K562 (cell line): ENCODE measurements around the gene FAM168B. TPM values are rescaled to one million over a fixed set of nuclear protein-coding genes. Genes with fewer than 3 reads are reported as not detected.

Experiments
- ATAC-seq: fragments of 200-7000 bp; cut with Tn5 transposase; 3 replicates; pipeline ENCODE4 v1.9.1; 2020; ENCODE audit warnings: moderate library complexity
- BruUV-seq: library from RNA; stranded (reverse); fragments of 400-500 nt; replicated peaks from 2 replicates; lab custom pipeline; 2021; lab: Mats Ljungman, UMichigan
- CTCF ChIA-PET: fragments of 300-600 bp; formaldehyde crosslinking; extraction: SDS; loops from one replicate; lab custom pipeline; 2021; ENCODE audit warnings: low intra/inter-chr PET ratio; lab: Yijun Ruan, JAX
- POLR2A ChIA-PET: fragments of 300-600, 350-650 bp; sonication (Branson Sonifier 250); formaldehyde crosslinking; extraction: SDS; loops from one replicate; lab custom pipeline; 2021; ENCODE audit warnings: antibody characterized with exemption, inconsistent platforms; lab: Yijun Ruan, JAX
- DNase-seq, 4 experiments: peaks; one replicate each; pipeline versions ENCODE4 v3.0.0 to v3.0.0-alpha.2; 2011 to 2018; ENCODE audit warnings: low spot score in 3 of 4, mixed read lengths in 3 of 4; ENCODE audit errors: extremely low read depth in 1 of 4
- FAIRE-seq: peaks from 2 replicates; lab custom pipeline; 2011; peaks lifted over from hg19 to GRCh38; lab: Jason Lieb, UNC
- H2AFZ ChIP-seq: 2 replicates; pipeline ENCODE4 v1.6.0; 2011; ENCODE audit warnings: low read depth, low read length, control low read depth, inconsistent platforms
- H3K27ac ChIP-seq: fragments of 200-600 bp; 3 replicates; pipeline ENCODE4 v1.8.0; 2011; ENCODE audit warnings: low read depth, mild to moderate bottlenecking, control low read depth, inconsistent platforms, low read length, moderate library complexity, mixed read lengths; ENCODE audit errors: extremely low read depth
- H3K27me3 ChIP-seq, 2 experiments: fragments of 300-600 bp in 1 of 2; 2 replicates in 1 of 2; 3 replicates in 1 of 2; pipeline versions ENCODE4 v1.6.0 to v1.8.0; 2011; ENCODE audit warnings: inconsistent platforms in 2 of 2, low read length in 2 of 2, mild to moderate bottlenecking in 1 of 2, mixed read lengths in 1 of 2, moderate library complexity in 1 of 2; ENCODE audit not compliant: control insufficient read depth in 2 of 2, insufficient read depth in 2 of 2
- H3K36me3 ChIP-seq: fragments of 300-600 bp; 3 replicates; pipeline ENCODE4 v1.8.0; 2011; ENCODE audit warnings: mild to moderate bottlenecking, low read length, inconsistent platforms; ENCODE audit not compliant: control insufficient read depth, insufficient read depth
- H3K4me1 ChIP-seq, 2 experiments: fragments of 200-600 bp in 1 of 2; replicated peaks in 1 of 2; 2 replicates in 1 of 2; 3 replicates in 1 of 2; pipeline versions ENCODE4 v1.5.1 to v1.8.0; 2011; ENCODE audit warnings: inconsistent platforms in 2 of 2, low read length in 2 of 2, mild to moderate bottlenecking in 1 of 2, mixed read lengths in 1 of 2, moderate library complexity in 1 of 2; ENCODE audit not compliant: control insufficient read depth in 2 of 2, insufficient read depth in 2 of 2
- H3K4me2 ChIP-seq: 2 replicates; pipeline ENCODE4 v1.6.1; 2011; ENCODE audit warnings: low read length, control low read depth, inconsistent platforms, mixed read lengths; ENCODE audit not compliant: insufficient read depth
- H3K4me3 ChIP-seq: fragments of 200-600 bp; sonication (generic), shearing (Covaris generic); 2 replicates; pipeline ENCODE4 v1.5.1; 2016; ENCODE audit warnings: control low read depth, inconsistent platforms
- H3K79me2 ChIP-seq: fragments of 200-600 bp; 3 replicates; pipeline ENCODE4 v1.8.0; 2011; ENCODE audit warnings: low read length, inconsistent platforms; ENCODE audit not compliant: control insufficient read depth, insufficient read depth
- H3K9ac ChIP-seq, 2 experiments: 2 replicates each; pipeline versions ENCODE4 v1.6.0 to v1.6.1; 2011; ENCODE audit warnings: low read depth in 2 of 2, low read length in 2 of 2, control low read depth in 1 of 2, inconsistent platforms in 1 of 2, mild to moderate bottlenecking in 1 of 2, mixed read lengths in 1 of 2; ENCODE audit not compliant: insufficient read depth in 1 of 2
- H3K9me1 ChIP-seq: one replicate; pipeline ENCODE4 v1.6.0; 2011; ENCODE audit warnings: inconsistent platforms, mild to moderate bottlenecking, low read length, moderate library complexity; ENCODE audit not compliant: control insufficient read depth, insufficient read depth
- H3K9me3 ChIP-seq: replicated peaks from 2 replicates; pipeline ENCODE4 v1.5.1; 2011; ENCODE audit warnings: low read depth, low read length, inconsistent platforms; ENCODE audit not compliant: control insufficient read depth, insufficient read depth
- H4K20me1 ChIP-seq: replicated peaks from 2 replicates; pipeline ENCODE4 v1.6.1; 2011; ENCODE audit warnings: low read length, inconsistent platforms, mixed read lengths; ENCODE audit not compliant: control insufficient read depth, insufficient read depth
- CBFB ChIP-seq: sonication (generic); formaldehyde crosslinking; IDR thresholded peaks from 2 replicates; pipeline ENCODE4 v1.4.0; 2020; ENCODE audit warnings: mild to moderate bottlenecking, missing genetic modification reagents
- CHD1 ChIP-seq: fragments of 200-600 bp; sonication (generic); IDR thresholded peaks from one replicate; pipeline ENCODE4 v1.6.1; 2012; ENCODE audit warnings: mild to moderate bottlenecking, moderate library complexity, low read length, inconsistent platforms
- DPF2 ChIP-seq: fragments of 450-650 bp; IDR thresholded peaks from 2 replicates; pipeline ENCODE4 v1.6.1; 2016
- FOXJ2 ChIP-seq: fragments of 200-800 bp; sonication (Bioruptor generic); IDR thresholded peaks from 2 replicates; pipeline ENCODE4 v1.6.1; 2016; ENCODE audit warnings: missing genetic modification characterization, missing compliant biosample characterization
- GABPA ChIP-seq: fragments of 200-800 bp; sonication (Bioruptor generic); conservative IDR thresholded peaks from 2 replicates; pipeline ENCODE4 v1.6.1; 2016; ENCODE audit warnings: low read depth, missing genetic modification characterization, missing compliant biosample characterization
- JUN ChIP-seq, 2 experiments: sonication (generic) in 1 of 2; formaldehyde crosslinking in 1 of 2; IDR thresholded peaks; 2 replicates each; pipeline versions ENCODE4 v1.6.1 to v1.8.0; 2012 to 2022; ENCODE audit warnings: borderline replicate concordance in 2 of 2, mild to moderate bottlenecking in 2 of 2, improper control_type of control experiment in 1 of 2, low read depth in 1 of 2, low read length in 1 of 2, missing genetic modification reagents in 1 of 2
- KDM2B ChIP-seq: fragments of 250-450 bp; sonication (Bioruptor Pico); IDR thresholded peaks from 2 replicates; pipeline ENCODE4 v1.8.0; 2021; ENCODE audit warnings: mild to moderate bottlenecking, moderate library complexity
- MEF2D ChIP-seq: conservative IDR thresholded peaks from 2 replicates; pipeline ENCODE4 v1.6.1; 2016; ENCODE audit warnings: low read depth, missing genetic modification characterization, missing compliant biosample characterization
- POLR2A ChIP-seq: fragments of 450-650 bp; conservative IDR thresholded peaks from 2 replicates; pipeline ENCODE4 v1.6.1; 2016
- POLR2AphosphoS5 ChIP-seq: IDR thresholded peaks from 2 replicates; pipeline ENCODE4 v1.6.1; 2011; ENCODE audit warnings: mild to moderate bottlenecking, low read depth, low read length, moderate library complexity; ENCODE audit not compliant: control insufficient read depth, insufficient read depth
- TARDBP ChIP-seq: fragments of 450-650 bp; IDR thresholded peaks from 2 replicates; pipeline ENCODE4 v1.6.1; 2016
- XRCC5 ChIP-seq: fragments of 200-400 bp; formaldehyde crosslinking; IDR thresholded peaks from 2 replicates; pipeline ENCODE4 v1.6.1; 2017; ENCODE audit warnings: low read depth, mild to moderate bottlenecking, low read length
- ZNF668 ChIP-seq: fragments of 250-450 bp; sonication (Bioruptor Pico); IDR thresholded peaks from 2 replicates; pipeline ENCODE4 v1.8.0; 2022; ENCODE audit warnings: mild to moderate bottlenecking, inconsistent platforms
- ZZZ3 ChIP-seq: fragments of 450-650 bp; IDR thresholded peaks from 2 replicates; pipeline ENCODE4 v1.6.1; 2016; ENCODE audit warnings: antibody characterized with exemption, mild to moderate bottlenecking, moderate library complexity
- WGBS: fragments of 100-300 bp; shearing (Covaris generic); methylation state at CpG from one replicate; pipeline ENCODE4 v1.1.6; 2016; ENCODE audit warnings: low coverage, mixed read lengths; ENCODE audit not compliant: insufficient coverage; ENCODE audit errors: missing lambda C conversion rate; 5-methylcytosine and 5-hydroxymethylcytosine counted together
- in situ Hi-C: fragments of 300-500 bp; cut with MboI; formaldehyde crosslinking; loops from 4 replicates; pipeline ENCODE4 v1.15.0; 2018; ENCODE audit warnings: inconsistent platforms, mixed read lengths
- intact Hi-C: fragments of 100-400 bp; cut with micrococcal nuclease; formaldehyde crosslinking; loops from 2 replicates; pipeline ENCODE4 v1.14.2; 2022
- polyA plus RNA-seq, 8 experiments: library from polyadenylated mRNA; depleted of rRNA in 4 of 8; stranded (reverse) in 5 of 8; unstranded in 3 of 8; fragments of >200 nt; fragmentation: Nextera tagmentation in 2 of 8; fragmentation: Illumina TruSeq in 1 of 8; extraction: Ambion mirVana in 2 of 8; extraction: Trizol in 1 of 8; gene quantifications; 2 replicates each; pipeline versions ENCODE4 v1.2.1 to v1.2.3, GENCODE V29; 2011 to 2014; ENCODE audit warnings: inconsistent platforms in 1 of 8, missing spikeins in 1 of 8
- total RNA-seq, 7 experiments: library from RNA; depleted of rRNA in 6 of 7; stranded (reverse); fragments of >200 nt in 6 of 7; fragmentation: Illumina TruSeq in 2 of 7; extraction: Trizol in 2 of 7; gene quantifications; 2 replicates each; pipeline versions ENCODE4 v1.2.1 to v1.2.3, GENCODE V29; 2011 to 2021; ENCODE audit warnings: low replicate concordance in 1 of 7
- TF ChIP-seq, protein P1 (sequence below), 2 experiments: IDR thresholded peaks in 1 of 2; conservative IDR thresholded peaks in 1 of 2; 2 replicates each; pipeline ENCODE4 v1.6.1; 2016; ENCODE audit warnings: low read depth in 2 of 2, mild to moderate bottlenecking in 1 of 2, missing compliant biosample characterization in 1 of 2, missing genetic modification characterization in 1 of 2, moderate library complexity in 1 of 2
- TF ChIP-seq, protein P2 (sequence below): fragments of 250-450 bp; sonication (Bioruptor Pico); IDR thresholded peaks from 2 replicates; pipeline ENCODE4 v1.5.1; 2021; ENCODE audit warnings: mild to moderate bottlenecking
- TF ChIP-seq, protein P3 (sequence below): sonication (generic); formaldehyde crosslinking; IDR thresholded peaks from 2 replicates; pipeline ENCODE4 v1.8.0; 2023; ENCODE audit warnings: mild to moderate bottlenecking, missing genetic modification reagents

Gene FAM168B
- total and polyA plus RNA-seq, 9 of the 15 experiments (the other 6 are each of a cell fraction or from before 2014, with no cell fraction given), result 3.3 to 76.0 (median 46.1) TPM

DNA sequence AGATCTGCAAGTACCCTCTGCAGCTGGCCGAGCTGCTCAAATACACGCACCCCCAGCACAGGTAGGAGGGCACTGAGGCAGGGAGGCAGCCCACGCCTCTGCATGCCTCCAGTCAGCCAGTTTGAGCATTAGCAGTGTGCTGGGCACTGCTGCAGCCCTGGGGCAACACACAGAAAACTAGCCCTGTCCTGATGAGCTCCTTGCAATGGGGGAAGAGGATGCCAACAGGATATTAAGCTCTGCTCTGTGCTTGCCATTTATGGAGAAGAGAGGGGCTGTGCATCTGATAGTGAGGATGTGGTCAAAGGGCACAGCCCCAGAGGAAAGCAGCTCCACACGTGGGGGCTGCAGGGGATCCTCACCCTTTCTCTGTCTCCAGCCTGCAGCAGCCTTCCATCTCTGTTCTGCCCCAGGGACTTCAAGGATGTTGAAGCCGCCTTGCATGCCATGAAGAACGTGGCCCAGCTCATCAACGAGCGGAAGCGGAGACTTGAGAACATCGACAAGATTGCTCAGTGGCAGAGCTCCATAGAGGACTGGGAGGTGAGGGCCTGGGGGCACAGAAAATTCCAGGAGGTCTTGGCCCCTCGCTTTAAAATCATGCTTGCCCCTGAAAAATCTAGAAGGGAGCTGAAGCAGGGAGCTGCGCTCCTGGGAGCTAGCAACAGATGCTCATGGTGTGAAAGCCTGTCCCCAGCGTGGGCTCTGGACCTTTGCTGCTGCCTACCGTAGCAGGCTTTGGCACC, 51.7 kb downstream of the FAM168B start:
- intact Hi-C loops, result no loop called here
- Histone ChIP-seq H3K4me2 (no peak overlapping the region), H4K20me1 (peaks cover 5% of the 10 kb centered on the region), H3K9me3 (no peaks in the 10 kb centered on the region), H3K36me3 (peaks cover 2% of the 10 kb centered on the region; the same call in 1 of the 3 replicates), H3K27me3 (peaks cover 0 to 10% of the 10 kb centered on the region in 2 experiments; a peak in 2 of 5 replicates), H3K79me2 (no peaks in the 10 kb centered on the region), H3K9ac (peak overlapping the region in 1 of 2 experiments; percentile 17; a peak in 1 of 4 replicates), H3K27ac (no peak overlapping the region), H2AFZ (no peak overlapping the region), H3K9me1 (peaks cover 4% of the 10 kb centered on the region), H3K4me1 (peaks cover 2 to 32% of the 10 kb centered on the region in 2 experiments; a peak in 4 of 5 replicates), H3K4me3 (no peak overlapping the region)
- FAIRE-seq, result no peak
- ChIA-PET CTCF (no interaction called here), POLR2A (no interaction called here)
- 50% methylated on average over 11 of the region's 14 CpGs for WGBS
- no TSS peak for BruUV-seq
- in situ Hi-C loops, result no loop called here
- ATAC-seq, result no peak
- no peak for DNase-seq
- no peak for TF ChIP-seq KDM2B
- no peak for TF ChIP-seq XRCC5
- TF ChIP-seq DPF2, result no peak
- no peak for TF ChIP-seq CHD1
- TF ChIP-seq, protein P1, sequence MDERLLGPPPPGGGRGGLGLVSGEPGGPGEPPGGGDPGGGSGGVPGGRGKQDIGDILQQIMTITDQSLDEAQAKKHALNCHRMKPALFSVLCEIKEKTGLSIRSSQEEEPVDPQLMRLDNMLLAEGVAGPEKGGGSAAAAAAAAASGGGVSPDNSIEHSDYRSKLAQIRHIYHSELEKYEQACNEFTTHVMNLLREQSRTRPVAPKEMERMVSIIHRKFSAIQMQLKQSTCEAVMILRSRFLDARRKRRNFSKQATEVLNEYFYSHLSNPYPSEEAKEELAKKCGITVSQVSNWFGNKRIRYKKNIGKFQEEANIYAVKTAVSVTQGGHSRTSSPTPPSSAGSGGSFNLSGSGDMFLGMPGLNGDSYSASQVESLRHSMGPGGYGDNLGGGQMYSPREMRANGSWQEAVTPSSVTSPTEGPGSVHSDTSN (CRISPR knock-in tag; IDR thresholded peaks at IDR 0.05; ENCODE audit: low read depth), result no peak
- TF ChIP-seq, protein P1 (tag; conservative IDR thresholded peaks at IDR 0.05; ENCODE audit: low read depth), result no peak
- TF ChIP-seq JUN (IDR thresholded peaks at IDR 0.05; ENCODE audit: borderline replicate concordance, low read depth, low read length), result no peak
- TF ChIP-seq JUN (CRISPR knock-in tag; IDR thresholded peaks at IDR 0.05; ENCODE audit: borderline replicate concordance), result no peak
- no peak for TF ChIP-seq TARDBP
- no peak for TF ChIP-seq GABPA
- no peak for TF ChIP-seq ZNF668 (CRISPR knock-in tag)
- no peak for TF ChIP-seq MEF2D (tag)
- no peak for TF ChIP-seq CBFB (CRISPR knock-in tag)
- no peak for TF ChIP-seq POLR2AphosphoS5
- TF ChIP-seq POLR2A, result no peak
- TF ChIP-seq, protein P2, sequence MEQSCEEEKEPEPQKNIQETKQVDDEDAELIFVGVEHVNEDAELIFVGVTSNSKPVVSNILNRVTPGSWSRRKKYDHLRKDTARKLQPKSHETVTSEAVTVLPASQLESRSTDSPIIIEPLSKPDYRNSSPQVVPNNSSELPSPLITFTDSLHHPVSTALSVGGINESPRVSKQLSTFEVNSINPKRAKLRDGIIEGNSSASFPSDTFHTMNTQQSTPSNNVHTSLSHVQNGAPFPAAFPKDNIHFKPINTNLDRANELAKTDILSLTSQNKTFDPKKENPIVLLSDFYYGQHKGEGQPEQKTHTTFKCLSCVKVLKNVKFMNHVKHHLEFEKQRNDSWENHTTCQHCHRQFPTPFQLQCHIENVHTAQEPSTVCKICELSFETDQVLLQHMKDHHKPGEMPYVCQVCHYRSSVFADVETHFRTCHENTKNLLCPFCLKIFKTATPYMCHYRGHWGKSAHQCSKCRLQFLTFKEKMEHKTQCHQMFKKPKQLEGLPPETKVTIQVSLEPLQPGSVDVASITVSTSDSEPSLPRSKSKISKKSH, result no peak
- no peak for TF ChIP-seq FOXJ2 (tag)
- TF ChIP-seq ZZZ3, result no peak
- TF ChIP-seq, protein P3, sequence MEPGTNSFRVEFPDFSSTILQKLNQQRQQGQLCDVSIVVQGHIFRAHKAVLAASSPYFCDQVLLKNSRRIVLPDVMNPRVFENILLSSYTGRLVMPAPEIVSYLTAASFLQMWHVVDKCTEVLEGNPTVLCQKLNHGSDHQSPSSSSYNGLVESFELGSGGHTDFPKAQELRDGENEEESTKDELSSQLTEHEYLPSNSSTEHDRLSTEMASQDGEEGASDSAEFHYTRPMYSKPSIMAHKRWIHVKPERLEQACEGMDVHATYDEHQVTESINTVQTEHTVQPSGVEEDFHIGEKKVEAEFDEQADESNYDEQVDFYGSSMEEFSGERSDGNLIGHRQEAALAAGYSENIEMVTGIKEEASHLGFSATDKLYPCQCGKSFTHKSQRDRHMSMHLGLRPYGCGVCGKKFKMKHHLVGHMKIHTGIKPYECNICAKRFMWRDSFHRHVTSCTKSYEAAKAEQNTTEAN, result no peak
